GM21723 (cell line): ENCODE results near the gene RXFP4.
"Not testable (repeated sequence)": the region's sequence is repeated elsewhere in the genome, so short reads cannot be mapped to it uniquely, and the experiment has no call there.

Experiments
- ATAC-seq: cut with Tn5 transposase; IDR thresholded peaks from one replicate; pipeline ENCODE4 v1.9.1; 2021; ENCODE audit warnings: mild to moderate bottlenecking, moderate library complexity; ENCODE audit not compliant: unreplicated experiment

The RXFP4 gene

DNA sequence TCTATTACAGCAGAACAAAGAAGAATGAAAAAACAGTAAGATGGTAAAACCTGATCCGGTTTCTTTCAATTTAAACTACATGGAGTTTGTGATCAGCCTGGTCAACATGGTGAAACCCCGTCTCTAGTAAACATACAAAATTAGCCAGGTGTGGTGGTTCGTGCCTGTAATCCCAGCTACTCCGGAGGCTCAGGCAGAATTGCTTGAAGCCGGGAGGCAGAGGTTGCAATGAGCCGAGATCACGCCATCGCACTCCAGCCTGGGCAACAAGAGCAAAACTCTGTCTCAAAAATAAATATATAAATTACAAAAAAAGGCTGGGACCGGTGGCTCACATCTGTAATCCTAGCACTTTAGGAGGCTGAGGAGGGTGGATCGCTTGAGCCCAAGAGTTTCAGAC, 10.7 kb upstream of the RXFP4 start:
- ATAC-seq: not testable (repeated sequence)

DNA sequence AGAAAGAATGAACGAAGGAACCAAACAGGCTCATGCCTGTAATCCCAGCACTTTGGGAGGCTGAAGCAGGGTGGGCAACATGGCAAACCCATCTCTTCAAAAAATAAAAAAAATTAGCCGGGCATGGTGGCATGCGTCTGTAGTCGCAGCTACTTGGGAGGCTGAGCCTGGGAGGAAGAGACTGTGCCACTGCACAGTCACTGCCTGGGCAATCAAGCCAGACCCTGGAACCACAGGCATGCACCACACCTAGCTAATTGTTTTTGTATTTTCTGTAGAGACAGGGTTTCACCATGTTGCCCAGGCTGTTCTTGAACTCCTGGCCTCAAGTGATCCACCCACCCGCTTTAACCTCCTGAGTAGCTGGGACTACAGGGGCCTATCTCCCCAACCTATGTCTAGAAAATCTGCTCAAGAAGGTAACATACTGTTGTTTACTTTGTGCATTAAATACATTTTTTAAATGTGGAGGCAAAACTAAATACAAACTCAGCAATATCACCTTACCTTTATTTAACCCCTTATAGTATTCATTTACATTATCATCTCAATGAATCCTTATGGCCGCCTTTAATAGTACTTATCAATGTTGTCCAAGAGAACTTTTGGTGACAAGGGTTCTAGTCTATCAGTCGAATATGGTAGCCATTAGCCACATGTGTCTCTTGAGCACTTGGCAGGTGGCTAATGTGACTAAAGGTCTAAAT, 10.0 kb upstream of the RXFP4 start:
- no peak for ATAC-seq

DNA sequence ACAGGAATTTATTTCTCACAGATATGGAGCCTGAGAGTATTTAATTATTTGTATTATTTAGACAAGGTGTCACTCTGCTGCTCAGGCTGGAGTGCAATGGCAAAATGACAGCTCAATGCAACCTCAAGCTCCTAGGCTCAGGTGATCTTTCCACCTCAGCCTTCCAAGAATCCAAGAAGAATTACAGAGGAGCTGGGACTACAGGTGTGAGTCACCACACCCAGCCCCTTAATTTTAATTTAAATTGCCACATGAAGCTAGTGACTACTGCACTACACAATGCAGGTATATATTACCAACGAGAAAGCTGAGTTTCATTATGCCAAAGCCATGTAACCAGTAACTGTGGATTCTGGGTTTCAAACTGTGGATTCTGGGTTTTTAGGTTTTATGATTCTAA, 9.4 kb upstream of the RXFP4 start:
- ATAC-seq: no peak

DNA sequence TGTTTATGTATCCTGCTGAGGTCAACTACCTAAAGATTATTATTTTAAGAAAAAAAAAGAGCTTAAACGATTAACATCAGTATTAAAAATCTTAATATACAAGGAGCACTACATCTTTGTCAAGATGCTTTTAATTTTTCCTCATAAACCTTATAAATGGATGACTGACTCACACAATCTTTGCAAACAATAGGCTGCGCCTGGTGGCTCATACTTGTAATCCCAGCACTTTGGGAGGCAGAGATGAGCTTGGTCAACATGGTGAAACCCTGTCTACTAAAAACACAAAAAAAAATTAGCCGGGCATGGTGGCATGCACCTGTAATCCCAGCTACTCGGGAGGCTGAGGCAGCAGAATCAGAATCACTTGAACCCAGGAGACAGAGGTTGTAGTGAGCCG, 9.0 kb upstream of the RXFP4 start:
- no peak for ATAC-seq

DNA sequence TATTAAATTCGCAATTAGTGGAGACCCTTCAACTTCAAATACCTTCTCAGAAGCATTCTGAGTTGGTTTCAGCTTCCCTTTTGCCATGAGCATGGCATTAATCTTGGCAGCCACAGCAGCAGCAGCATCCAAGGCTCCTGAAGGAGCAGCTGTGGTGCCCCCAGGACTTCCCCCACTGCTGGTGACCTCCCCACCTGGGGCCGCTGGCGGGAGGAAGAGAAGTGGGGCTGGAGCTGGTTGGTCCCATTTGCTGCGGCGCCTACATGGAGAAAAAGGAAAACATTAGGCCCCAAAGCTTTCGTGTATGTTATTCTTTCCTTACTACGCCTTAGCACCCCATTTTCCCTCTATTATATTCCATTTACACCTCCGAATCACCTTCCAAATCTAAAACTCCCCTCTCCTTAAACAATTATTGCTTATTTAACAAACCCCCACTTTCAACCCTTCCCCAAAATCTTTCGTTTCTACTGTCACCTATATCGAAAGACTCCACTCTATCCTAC, 7.8 kb upstream of the RXFP4 start:
- no peak for ATAC-seq

DNA sequence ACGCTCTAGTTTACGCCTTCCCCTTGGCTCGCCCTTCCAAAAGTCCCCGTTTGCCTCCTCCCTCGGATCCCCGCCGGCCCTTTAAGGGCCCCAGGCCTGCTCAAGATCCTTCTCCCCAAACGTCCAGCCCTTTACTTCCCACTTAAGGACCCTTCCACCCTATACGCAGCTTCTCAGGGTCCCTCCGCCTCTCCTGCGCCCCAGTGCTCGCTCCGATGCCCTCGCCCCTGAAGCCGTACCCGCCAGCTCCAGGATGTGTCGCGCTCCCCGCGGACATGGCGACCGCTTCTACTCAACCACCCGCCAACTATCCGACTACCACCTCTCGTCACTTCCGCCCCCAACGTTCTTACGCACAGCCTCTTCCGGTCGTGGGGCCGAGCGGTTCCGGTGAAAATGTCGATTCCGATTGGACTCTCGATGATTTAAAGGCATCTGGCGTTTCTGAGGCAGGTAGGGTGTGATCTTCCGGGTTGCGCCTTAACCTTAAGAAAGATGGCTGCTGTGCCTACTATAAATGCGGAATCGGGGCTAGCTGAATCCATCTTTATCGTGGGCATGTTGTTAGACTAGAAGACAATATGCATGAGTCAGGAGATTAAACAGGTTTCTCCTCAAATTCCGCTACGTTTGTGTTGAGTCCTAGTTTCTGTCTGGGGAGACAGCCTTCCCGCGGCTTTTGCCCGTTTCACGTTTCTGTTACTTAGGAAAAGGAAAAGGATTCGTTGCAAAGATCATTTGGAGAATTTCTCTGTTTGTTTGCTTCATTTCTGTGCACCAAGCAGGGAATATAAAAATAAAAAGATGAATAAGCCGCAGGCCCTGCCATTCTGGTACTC, 7.1 kb upstream of the RXFP4 start, which contains the start of gene KHDC4:
Gene KHDC4, minus strand, starts transcription at position 317 of the 839 bp plus-strand sequence. Its CDS starts 40 bp downstream, at position 277.
- peak; percentile 90 for ATAC-seq

DNA sequence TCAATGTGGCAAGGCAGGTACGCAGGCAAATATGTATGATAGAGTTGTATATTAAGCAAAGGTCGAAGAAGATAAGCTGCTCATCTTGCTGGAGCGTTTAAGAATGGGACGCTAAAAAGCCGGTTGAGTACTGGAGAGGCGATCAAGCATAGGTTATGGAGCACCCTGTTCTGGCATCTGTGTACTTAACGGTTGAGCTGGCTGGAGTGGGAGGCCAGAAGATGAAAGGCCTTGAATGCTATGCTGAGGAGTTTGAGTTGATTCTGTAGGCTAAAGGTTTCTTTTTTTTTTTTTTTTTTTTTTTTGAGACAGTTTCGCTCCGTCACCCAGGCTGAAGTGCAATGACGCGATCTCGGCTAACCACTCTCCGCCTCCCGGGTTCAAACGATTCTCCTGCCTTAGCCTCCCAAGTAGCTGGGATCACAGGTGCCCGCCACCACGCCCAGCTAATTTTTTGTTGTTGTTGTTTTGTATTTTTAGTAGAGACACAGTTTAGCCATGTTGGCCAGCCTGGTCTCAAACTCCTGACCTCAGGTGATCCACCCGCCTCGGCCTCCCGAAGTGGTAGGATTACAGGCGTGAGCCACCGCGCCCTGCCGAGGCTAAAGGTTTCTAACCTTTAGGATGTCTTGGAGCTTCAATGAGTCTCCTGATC, 6.4 kb upstream of the RXFP4 start:
- ATAC-seq: no peak

DNA sequence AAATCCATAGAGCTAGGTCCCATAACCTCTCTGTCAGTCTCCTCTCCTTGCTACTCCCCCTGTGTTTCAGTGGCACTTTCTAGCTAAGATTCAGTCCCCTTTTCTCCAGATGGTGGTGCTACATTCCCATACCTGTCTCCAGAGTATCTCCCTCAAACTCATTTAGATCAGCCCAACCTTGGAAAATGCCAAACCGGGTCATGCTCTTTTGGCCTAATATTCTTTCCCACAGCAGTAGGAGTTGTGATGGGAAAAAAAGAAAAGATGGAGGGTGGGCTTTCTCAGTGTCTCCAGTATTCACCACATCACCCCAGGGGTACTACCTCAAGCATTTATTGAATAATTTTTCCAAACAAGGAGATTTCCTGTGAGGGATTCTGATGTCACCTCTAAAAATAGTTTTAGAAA, 3.2 kb upstream of the RXFP4 start:
- ATAC-seq: no peak

DNA sequence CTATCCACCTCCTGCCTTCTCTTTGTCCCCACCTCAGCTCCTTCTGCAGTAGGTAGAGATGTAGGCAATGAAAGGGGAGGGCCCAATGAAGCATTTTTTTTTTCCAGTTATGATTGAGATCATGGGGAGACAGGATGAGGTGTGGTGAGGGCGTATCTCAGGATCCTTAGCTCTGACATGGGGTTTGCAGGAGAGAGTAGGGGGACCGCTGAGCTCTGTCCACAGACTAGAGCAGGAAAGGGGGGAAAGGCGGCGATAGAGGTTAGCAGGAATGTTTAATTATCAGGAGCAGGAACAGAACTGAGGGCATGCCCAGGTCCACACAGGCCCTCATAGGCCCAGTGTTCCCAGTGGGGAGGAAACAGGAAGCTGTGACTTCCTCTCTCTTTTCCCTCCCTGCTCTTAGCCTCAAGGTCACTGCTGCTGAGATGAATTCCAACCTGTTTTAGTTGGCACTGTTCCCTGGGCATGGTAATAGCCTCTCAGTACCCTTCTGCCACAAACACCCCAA, 901 bp upstream of the RXFP4 start:
- ATAC-seq: no peak

DNA sequence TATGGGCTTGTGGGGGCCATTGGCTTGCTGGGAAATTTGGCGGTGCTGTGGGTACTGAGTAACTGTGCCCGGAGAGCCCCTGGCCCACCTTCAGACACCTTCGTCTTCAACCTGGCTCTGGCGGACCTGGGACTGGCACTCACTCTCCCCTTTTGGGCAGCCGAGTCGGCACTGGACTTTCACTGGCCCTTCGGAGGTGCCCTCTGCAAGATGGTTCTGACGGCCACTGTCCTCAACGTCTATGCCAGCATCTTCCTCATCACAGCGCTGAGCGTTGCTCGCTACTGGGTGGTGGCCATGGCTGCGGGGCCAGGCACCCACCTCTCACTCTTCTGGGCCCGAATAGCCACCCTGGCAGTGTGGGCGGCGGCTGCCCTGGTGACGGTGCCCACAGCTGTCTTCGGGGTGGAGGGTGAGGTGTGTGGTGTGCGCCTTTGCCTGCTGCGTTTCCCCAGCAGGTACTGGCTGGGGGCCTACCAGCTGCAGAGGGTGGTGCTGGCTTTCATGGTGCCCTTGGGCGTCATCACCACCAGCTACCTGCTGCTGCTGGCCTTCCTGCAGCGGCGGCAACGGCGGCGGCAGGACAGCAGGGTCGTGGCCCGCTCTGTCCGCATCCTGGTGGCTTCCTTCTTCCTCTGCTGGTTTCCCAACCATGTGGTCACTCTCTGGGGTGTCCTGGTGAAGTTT, 550 bp downstream of the RXFP4 start:
- no peak for ATAC-seq

DNA sequence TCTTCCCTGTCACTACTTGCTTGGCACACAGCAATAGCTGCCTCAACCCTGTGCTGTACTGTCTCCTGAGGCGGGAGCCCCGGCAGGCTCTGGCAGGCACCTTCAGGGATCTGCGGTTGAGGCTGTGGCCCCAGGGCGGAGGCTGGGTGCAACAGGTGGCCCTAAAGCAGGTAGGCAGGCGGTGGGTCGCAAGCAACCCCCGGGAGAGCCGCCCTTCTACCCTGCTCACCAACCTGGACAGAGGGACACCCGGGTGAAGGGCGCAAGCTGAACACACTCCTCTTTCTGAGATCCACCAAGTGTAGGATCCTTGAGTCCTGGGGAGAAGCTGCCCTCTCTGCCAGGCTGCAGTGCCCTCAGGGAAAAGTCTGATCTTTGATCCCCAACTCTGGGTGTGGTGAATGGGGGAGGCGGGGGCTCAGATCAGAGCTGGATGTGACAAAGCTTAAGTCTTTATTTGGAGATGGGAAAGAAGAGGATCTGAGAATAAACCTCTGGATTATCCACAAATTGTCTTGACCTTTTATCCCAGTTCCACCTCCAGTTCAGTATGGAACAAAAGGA, 1.2 kb downstream of the RXFP4 start:
- ATAC-seq: no peak

DNA sequence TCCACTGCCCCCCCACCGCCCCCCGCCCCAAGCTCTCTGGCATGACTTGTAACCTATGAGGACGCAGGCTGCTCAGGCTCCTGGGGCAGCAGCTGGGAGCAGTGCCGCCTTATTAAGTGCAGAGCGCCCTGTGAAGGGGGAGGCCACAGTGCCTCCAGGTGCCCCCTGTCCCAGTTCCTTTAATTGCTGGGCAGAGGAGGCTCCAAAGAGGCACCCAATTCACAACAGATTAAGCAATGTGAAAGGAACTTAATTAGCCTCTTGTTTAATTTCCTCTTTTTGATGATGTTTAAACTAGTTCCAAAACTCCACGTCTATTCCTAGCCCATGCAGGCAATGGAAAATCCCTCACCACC, 3.0 kb downstream of the RXFP4 start:
- no peak for ATAC-seq

DNA sequence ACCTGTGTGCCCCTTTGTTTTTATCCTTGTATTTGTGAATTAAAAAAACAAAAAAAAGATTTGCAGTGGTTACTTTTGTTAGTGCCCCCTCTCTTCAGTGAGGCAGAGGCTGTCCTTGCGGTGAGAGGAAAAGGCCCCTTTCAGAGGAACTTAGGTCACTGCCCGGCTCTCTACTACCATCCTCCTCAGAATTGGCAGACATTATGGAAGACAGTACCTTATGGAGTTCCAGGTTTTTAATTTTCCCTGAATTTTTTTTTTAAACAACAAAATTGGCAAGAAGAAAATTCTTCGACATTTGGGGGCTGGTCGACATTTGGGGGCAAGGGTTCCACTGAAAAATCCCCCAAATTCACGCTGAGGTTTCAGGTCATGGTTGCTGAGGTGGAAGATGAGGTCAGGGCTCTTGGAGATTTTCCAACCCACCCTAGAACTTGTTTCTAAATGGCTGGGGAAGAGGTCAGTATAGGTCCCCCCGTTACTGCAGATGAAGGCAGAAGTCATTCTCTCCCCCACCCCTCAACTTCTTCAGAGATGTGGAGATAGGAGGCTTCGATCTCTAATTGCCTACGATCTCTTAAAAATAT, 5.3 kb downstream of the RXFP4 start:
- no peak for ATAC-seq

DNA sequence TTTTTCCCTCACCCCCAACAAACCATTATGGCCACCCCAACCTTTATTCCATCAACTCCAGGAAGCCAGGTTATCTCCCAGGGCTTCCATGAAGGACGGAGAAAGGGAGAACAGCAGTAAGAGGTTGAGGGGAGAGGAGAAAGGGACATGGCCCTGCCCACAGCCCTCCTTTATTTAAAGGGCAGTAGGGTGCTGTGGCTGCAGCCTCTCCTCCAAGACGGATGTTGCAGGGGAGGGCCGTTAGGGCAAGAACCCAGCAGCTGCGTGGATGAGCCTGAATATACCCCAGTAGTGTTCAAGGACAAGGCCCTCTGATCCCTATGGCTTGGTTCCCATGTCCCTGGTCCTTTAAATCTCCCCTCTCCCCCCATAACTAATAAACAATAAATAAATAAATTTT, 5.9 kb downstream of the RXFP4 start:
- no peak for ATAC-seq

DNA sequence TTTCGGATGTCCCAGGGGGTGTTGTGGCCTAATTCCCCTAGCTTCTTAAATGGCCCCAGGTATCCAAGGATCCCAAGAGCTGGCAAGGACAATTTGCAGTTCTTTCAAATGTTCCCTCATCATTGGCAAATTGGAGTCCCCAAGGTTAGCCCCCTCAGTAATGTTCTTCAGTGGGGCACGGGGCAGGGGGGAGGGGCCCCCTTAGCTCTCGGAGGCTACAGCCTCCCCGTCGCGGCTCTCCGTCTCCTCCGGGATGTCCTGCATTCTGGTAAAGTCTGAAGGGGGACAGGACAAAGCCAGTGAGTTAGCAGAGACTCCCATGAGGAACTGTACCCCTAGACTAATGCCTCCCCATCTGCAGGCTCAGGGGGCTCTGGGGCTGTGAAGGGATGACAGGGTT, 6.3 kb downstream of the RXFP4 start:
- no peak for ATAC-seq

DNA sequence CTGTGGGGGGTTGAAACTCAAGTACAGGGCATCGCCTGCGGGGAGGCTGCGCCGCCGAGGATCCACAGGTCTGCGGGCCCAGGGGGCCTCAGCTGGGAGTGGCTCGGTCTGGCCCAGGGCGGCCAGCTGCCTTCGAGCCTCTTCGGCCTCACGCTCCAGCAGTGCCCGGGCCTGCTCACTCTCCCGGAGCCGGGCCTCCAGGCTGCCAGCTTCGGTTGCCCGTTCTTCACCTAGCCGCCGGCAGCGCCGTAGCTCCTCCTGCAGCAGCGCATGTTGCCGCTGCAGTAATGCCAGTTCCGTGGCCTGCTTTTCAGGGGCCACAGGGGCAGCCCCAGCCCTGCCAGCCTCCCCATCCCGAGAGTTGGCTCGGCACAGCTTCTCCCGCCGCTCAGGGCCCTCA, 9.4 kb downstream of the RXFP4 start:
- no peak for ATAC-seq

DNA sequence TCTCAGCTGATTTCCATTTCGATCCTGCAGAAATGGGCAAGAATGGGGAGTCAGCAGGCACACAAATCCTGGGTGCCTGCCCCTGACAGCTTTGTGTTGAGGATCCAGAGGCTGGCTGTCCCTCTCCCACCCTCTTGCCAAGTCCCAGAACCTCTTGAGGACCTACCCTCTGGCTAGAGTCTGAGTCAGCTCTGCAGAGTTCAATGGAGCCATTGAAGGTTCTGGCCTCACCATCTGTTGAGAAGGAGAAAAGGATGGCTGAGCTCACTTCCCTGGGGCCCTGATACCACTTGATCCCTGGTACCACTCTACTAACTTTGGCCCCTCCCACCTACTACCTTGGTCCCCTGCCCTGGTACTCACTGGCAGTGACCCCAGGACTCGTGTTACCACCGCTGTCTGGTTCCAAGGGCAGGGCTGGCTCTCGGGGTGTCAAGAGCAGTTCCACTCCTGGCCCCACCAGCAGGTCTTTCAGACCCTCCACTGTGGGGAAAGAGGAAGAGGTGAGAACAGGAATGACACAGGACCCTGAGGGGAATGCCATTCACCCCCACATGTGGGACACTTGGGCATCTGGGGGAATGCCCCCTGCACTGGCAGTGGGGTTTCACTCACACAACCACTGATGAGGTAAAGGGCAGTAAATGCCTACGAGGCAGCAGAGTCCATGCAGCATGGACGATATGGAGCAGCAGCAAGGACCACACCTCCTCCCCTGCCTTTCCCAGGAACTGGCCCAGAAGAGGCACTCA, 10.5 kb downstream of the RXFP4 start:
- no peak for ATAC-seq

DNA sequence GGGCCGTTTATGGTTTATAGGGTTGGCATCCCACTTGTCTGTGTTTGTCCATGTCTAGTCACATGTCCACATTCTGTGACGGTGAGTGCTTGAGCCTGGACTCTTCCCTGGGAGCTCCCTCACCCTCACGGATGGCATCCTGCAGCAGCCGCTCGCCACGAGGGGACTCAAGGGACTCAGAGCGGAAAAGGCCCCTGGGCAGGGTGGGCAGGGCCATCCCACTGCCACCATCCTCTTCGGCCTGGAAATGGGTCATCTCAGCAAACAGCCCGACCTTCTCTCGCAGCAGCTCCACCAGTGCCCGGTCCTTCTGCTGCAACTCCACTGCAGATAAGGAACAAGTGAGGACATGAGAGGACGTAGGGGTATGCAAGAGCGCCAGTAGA, 11.1 kb downstream of the RXFP4 start:
- no peak for ATAC-seq

DNA sequence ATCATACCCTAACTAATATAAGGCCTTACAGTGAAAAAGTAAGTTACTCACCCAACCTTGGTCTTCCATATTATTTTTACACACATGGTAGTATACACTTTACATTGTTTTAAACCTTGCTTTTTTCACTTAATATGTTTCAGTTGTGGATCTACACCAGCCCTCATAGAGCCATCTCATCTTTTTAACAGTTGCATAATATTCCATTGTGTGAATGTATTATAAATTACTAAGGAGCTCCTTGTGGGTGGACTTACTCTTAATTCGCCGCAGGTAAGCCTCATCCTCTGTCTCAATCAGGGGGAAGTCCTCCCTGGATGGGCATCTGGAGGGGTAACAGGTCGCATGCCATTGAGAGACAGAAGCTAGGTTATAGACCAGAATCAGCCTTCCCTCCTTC, 13.2 kb downstream of the RXFP4 start:
- ATAC-seq: no peak
